Measurements from ENCODE around the gene MS4A10.

MS4A10 gene

DNA sequence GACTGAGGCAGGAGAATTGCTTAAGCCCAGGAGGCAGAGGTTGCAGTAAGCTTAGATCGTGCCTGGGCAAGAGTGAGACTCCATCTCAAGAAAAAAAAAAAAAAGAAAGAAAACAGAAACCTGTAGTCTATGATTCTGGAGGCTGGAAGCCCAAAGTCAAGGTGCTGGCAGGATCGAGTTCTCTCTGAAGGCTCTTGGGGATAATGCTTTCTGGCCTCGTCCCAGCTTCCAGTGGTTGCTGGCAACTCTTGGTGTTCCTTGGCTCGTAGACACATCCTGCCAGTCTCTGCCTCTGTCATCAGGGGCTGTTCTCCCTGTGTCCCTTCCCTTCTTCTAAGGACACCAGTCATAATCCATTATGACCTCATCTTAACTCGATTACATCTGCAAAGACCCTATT, 40.0 kb downstream of the MS4A10 start:
- DNase-seq (ENCODE audit: low read depth in 2 of 2) = no peak

GRCh38 chr11:60825790-60826189, 40.7 kb downstream of the MS4A10 start:
- no peak for DNase-seq (ENCODE audit: low read depth in 2 of 2)

- DNase-seq (ENCODE audit: low read depth in 2 of 2) = no peak
Measured at GRCh38 chr11:60830478-60831142, 45.5 kb downstream of the MS4A10 start.

- DNase-seq (ENCODE audit: low read depth in 2 of 2) = peak; percentile 60 to 65
Measured at GRCh38 chr11:60831143-60831500, 46.0 kb downstream of the MS4A10 start.

- no peak for DNase-seq (ENCODE audit: low read depth in 2 of 2)
Measured at GRCh38 chr11:60831501-60832079, 46.5 kb downstream of the MS4A10 start.

- no peak for DNase-seq (ENCODE audit: low read depth in 2 of 2)
Measured at GRCh38 chr11:60834742-60835533, 49.8 kb downstream of the MS4A10 start.

GRCh38 chr11:60835534-60835846, 50.4 kb downstream of the MS4A10 start:
- no peak for DNase-seq (ENCODE audit: low read depth in 2 of 2)

DNA sequence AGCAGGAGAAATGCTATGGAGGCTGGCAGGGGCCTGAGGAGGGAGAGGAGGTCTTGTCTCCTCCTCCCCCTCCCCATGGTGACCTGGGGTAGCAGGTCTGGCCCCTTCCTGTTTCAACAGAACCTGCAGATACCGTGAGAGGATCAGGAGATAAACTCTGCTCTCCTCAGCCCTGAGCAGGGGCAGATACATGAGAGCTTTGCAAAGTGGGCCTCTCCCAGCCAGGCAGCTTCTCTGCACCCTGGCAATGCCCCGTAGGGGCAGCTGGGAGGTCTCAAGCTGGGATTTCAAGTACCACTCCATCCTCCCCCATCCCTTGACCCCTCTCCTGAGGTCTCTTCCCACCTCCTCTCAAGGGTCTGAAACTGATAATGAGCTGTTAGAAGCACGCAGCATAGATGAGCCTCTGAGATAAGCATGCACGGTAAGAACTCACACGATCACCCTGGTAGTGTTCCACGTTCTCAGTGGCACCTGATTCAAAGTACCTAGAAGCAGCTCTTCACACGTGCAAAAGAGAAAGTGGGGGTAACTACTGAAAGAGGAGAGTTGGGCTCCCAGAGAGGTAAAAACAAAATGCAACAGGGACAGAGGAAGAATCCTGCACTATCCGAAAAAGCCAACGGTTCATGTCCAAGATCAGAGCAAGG, 51.9 kb downstream of the MS4A10 start:
- no peak for DNase-seq (ENCODE audit: low read depth in 2 of 2)

DNA sequence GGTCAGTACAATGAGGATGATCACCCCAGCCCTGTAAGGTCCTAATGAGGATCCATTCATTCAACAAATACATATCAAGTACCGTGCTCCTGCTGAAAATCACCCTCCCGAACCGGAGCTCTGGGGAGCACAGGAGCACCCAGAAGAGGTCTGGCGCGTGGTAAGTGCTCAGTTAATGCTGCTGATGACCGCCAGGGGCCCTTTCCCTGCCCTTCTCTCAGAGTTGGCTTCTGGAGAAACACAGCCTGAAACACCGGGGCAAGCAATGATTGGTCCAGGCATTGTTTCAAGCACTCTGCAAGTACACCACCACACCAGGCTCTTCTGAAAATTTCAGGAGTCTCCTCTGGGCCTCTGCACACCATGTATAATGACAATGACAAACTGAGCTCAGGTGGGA, 53.0 kb downstream of the MS4A10 start:
- no peak for DNase-seq (ENCODE audit: low read depth in 2 of 2)

- no peak for DNase-seq (ENCODE audit: low read depth in 2 of 2)
Measured at GRCh38 chr11:60840470-60841430, 55.6 kb downstream of the MS4A10 start.

DNA sequence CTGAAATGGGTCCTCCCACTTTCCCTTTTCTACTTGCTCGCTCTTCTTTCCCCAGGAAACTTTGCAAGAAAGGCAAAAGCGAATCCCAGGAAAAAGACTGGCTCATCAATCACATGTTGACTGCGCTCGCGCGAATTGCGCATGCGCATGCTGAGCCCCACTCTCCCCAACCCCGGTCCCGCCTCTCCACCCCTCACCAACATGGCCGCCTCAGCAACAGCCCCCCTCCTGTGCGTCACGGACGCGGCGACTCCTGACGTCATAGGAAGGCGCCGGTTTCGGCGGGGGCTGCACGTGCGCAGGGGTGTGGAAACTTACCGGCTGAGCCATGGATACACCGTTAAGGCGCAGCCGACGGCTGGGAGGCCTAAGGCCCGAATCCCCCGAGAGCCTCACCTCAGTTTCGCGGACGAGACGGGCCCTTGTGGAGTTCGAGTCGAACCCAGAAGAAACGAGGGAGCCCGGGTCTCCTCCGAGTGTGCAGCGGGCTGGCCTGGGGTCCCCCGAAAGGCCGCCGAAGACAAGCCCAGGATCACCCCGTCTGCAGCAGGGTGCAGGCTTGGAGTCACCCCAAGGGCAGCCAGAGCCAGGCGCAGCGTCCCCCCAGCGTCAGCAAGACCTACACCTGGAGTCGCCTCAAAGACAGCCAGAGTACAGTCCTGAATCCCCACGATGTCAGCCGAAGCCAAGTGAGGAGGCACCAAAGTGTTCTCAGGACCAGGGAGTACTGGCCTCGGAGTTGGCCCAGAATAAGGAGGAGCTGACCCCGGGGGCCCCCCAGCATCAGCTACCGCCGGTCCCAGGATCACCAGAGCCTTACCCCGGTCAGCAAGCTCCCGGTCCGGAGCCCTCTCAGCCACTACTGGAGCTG, 56.9 kb downstream of the MS4A10 start, which contains the start of gene CCDC86:
CCDC86 (plus strand) TSS at position 317 of the 871 bp plus-strand sequence; CDS start at position 329, 12 bp downstream.
- DNase-seq (ENCODE audit: low read depth in 2 of 2) = peak; percentile 96 to 99

- DNase-seq (ENCODE audit: low read depth in 2 of 2) = no peak
Measured at GRCh38 chr11:60842668-60843600, 57.8 kb downstream of the MS4A10 start.

DNA sequence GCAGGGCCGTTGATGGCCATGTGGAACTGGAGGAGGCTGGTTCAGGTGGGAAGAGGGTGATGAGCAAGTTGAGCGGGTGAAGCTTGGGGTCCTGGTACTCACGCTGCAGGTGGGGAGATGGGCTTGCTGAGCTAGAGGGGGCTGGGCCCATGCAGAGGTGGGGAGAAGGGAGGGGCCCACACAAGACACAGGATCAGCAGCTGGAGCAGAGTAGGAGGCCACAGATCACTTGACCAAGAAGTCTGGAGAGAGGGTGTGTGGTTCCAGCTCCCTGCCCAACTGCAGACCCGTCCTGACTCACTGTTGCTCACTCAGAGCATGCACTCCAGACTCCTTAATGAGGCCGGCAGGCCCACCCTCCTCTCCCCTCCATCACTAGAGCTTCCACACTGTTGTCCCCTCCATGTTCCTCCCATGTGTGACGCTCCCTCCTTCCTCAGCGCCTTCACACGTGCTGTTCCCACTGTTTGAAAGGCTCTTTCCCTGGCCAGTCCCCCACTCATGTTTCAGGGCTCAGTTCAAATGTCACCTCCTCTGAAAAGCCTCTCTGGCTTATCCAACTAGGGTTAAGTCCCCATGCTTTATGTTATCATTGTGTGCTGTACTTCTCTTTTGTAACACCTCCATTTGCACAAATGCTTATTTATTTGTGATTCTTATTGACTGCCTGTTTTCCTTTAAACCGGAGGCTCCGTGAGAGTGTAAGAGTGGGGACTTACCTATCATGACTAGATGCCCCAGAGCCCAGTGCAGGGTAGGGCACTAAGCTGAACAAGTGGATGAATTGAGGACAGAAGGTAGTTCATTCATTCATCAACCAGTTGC, 59.1 kb downstream of the MS4A10 start:
- no peak for DNase-seq (ENCODE audit: low read depth in 2 of 2)

- DNase-seq (ENCODE audit: low read depth in 2 of 2) = no peak
Measured at GRCh38 chr11:60844870-60845221, 59.7 kb downstream of the MS4A10 start.

GRCh38 chr11:60845338-60845737, 60.2 kb downstream of the MS4A10 start:
- no peak for DNase-seq (ENCODE audit: low read depth in 2 of 2)

- no peak for DNase-seq (ENCODE audit: low read depth in 2 of 2)
Measured at GRCh38 chr11:60847281-60847680, 62.1 kb downstream of the MS4A10 start.

DNA sequence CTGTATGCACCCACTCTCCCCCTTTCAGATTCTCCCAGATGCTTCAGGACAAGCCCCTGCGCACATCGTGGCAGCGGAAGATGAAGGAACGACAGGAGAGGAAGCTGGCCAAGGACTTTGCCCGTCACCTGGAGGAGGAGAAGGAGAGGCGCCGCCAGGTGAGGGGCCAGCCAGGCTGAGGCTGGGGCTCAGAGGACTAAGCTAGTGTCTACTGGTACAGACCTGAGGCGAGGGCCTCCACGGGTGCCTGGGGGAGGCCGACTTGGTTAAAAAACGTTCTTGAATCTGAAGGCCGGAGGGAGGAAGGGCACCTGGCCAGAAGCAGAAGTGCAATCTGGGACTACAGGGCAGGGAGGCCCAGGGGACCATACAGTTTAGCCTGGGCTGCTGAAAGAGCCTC, 62.8 kb downstream of the MS4A10 start:
- no peak for DNase-seq (ENCODE audit: low read depth in 2 of 2)

DNA sequence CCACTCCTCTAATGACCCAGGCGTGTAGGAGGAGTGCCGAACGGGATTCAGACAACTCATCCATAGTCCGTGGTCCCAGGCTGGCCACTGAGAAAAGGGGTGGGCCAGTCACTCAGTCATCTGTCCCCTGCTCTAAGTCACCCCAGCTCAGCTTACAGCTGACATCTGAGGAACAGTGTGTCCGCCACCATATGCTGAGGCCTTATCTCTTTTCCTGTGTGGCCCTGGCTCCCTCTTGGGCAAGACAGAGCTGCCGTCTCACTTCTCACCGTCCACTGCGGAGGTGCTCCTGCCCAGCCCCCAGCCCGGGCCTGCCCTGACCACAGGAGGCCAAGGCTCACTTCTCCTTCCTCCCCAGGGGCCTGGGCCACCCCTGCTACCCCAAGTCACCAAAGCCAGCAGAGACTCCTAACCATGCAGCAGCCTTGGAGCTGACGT, 63.6 kb downstream of the MS4A10 start:
- DNase-seq (ENCODE audit: low read depth in 2 of 2) = no peak
